ENCODE measurements around the gene PIK3R6. TPM values are rescaled to one million over a fixed set of nuclear protein-coding genes. Genes with fewer than 3 reads are reported as not detected.

PIK3R6 gene
- total RNA-seq, 4 donors from 2014 or later = 0.59 to 4.8 (median 1.7) TPM

GRCh38 chr17:8798176-8798845 lies 69.2 kb downstream of the PIK3R6 start:
- 60 to 66% methylated on average over 20 to 23 of the region's 23 CpGs for WGBS, 2 donors
- peaks cover 0 to 8% (median 0%) of the 10 kb centered on the region in 4 donors for H3K4me1 ChIP-seq
- TF ChIP-seq CTCF (IDR thresholded peaks at IDR 0.05) (no peak), POLR2A (IDR thresholded peaks at IDR 0.05) (no peak), EP300 (IDR thresholded peaks at IDR 0.05) (no peak)
- H3K27me3 ChIP-seq = peaks cover 0 to 18% of the 10 kb centered on the region in 2 donors
- H3K36me3 ChIP-seq = no peaks in the 10 kb centered on the region
- H3K27ac ChIP-seq = no peak overlapping the region
- H3K9me3 ChIP-seq = no peaks in the 10 kb centered on the region
- no peak overlapping the region for H3K4me3 ChIP-seq
- DNase-seq (ENCODE audit: low spot score in 2 of 2) = no peak

DNA sequence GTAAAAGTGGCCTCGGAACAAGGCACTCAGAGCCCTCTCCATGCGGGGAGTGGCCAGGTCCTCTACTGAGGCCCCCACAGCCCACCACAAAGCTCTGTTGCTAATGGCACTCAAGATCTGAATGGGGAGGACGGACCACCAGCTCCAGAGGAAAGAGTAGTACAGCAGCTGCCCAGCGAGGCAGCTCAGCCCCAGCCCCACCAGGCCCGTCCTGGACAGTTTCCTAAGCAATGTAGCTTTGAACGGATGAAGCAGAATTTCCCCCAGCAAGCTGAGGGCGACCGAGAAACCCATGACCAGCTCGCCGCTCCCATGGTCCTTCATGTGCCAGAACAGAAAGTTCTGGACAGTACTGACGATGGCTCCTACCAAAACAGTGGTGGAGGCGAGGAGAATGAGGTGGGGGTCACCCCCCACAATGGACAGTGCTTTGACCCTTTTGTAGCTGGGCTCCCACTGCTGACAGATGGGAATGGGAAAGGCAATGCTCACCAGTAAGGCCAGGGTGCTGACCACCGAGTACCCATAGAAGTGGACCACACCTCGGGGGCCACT lies 69.8 kb downstream of the PIK3R6 start:
- TF ChIP-seq POLR2A (IDR thresholded peaks at IDR 0.05) = no peak
- TF ChIP-seq CTCF (IDR thresholded peaks at IDR 0.05) = no peak
- TF ChIP-seq EP300 (IDR thresholded peaks at IDR 0.05) = no peak
- WGBS, 2 donors = 82 to 86% methylated on average over 14 of the region's 14 CpGs
- Histone ChIP-seq H3K27ac (no peak overlapping the region), H3K4me1 (peaks cover 0 to 8% (median 0%) of the 10 kb centered on the region in 4 donors), H3K36me3 (no peaks in the 10 kb centered on the region), H3K9me3 (no peaks in the 10 kb centered on the region), H3K27me3 (peaks cover 0 to 18% of the 10 kb centered on the region in 2 donors), H3K4me3 (no peak overlapping the region)
- no peak for DNase-seq (ENCODE audit: low spot score in 2 of 2)

- 46 to 53% methylated on average over 7 of the region's 7 CpGs for WGBS, 2 donors
- Histone ChIP-seq H3K36me3 (no peaks in the 10 kb centered on the region), H3K27me3 (peaks cover 0 to 15% of the 10 kb centered on the region in 2 donors), H3K9me3 (peaks cover 0 to 10% (median 3%) of the 10 kb centered on the region in 4 donors), H3K4me3 (no peak overlapping the region), H3K4me1 (peaks cover 0 to 8% (median 0%) of the 10 kb centered on the region in 4 donors), H3K27ac (no peak overlapping the region)
- DNase-seq (ENCODE audit: low spot score in 2 of 2) = no peak
- TF ChIP-seq CTCF (IDR thresholded peaks at IDR 0.05) = no peak
- TF ChIP-seq EP300 (IDR thresholded peaks at IDR 0.05) = no peak
- TF ChIP-seq POLR2A (IDR thresholded peaks at IDR 0.05) = no peak
Observed at GRCh38 chr17:8794636-8795035, 72.8 kb downstream of the PIK3R6 start.

DNA sequence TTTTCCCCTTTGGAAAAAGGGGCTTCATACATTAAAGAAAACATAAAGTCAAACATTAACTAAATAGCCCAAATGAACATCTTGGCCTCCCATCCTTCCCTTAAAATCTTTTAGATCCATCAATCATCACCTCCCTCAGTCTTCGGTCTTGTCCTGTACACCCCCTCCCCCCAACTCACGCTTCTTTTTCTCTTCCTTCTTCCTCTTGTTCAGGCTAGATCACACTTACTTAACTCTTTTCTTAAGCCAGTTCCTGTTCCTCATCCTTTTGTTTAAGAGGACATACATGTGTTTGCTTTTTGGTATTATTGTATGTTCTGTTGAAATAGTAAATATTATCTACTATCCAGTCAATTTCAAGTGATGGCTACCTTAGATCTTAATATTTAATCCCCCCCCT lies 73.8 kb downstream of the PIK3R6 start:
- H3K4me1 ChIP-seq = no peaks in the 10 kb centered on the region
- H3K9me3 ChIP-seq = peaks cover 0 to 10% (median 3%) of the 10 kb centered on the region in 4 donors
- peaks cover 0 to 5% of the 10 kb centered on the region in 2 donors for H3K27me3 ChIP-seq
- no peak overlapping the region for H3K4me3 ChIP-seq
- TF ChIP-seq CTCF (IDR thresholded peaks at IDR 0.05) (no peak), EP300 (IDR thresholded peaks at IDR 0.05) (no peak), POLR2A (IDR thresholded peaks at IDR 0.05) (no peak)
- 58 to 60% methylated on average over 2 of the region's 2 CpGs for WGBS, 2 donors
- no peaks in the 10 kb centered on the region for H3K36me3 ChIP-seq
- H3K27ac ChIP-seq = no peak overlapping the region
- DNase-seq (ENCODE audit: low spot score in 2 of 2) = no peak

DNA sequence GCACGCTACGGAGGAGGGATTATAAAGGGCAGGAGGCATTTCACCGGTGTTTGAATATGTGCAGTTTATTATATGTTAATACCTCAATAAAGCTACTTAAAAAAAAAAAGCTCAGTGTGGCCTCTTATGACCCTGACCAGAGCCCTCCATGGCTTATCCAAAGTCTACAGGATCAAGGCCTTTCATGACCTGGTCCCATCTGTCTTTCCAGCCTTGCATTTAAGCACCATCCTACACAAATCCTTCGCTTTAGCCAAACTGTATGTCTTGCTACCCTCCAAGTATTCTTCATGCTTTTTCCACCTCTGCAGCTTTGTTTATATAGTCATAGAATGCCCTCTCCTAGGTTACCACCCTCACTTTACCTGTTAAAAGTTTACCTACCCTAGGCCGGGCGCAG lies 74.8 kb downstream of the PIK3R6 start:
- 58 to 72% methylated on average over 6 of the region's 6 CpGs for WGBS, 2 donors
- TF ChIP-seq CTCF (IDR thresholded peaks at IDR 0.05) = no peak
- no peak for TF ChIP-seq POLR2A (IDR thresholded peaks at IDR 0.05)
- no peak for TF ChIP-seq EP300 (IDR thresholded peaks at IDR 0.05)
- DNase-seq (ENCODE audit: low spot score in 2 of 2) = no peak
- Histone ChIP-seq H3K4me1 (no peaks in the 10 kb centered on the region), H3K9me3 (peaks cover 0 to 10% (median 3%) of the 10 kb centered on the region in 4 donors), H3K36me3 (no peaks in the 10 kb centered on the region), H3K27me3 (no peaks in the 10 kb centered on the region), H3K4me3 (no peak overlapping the region), H3K27ac (no peak overlapping the region)
